HG02623 (cell line): ENCODE data around the gene MRPS23.
A peak's percentile ranks its signal among the peaks of the same experiment; 100 is the strongest.

Experiments used
- ATAC-seq: cut with Tn5 transposase; IDR thresholded peaks from one replicate; pipeline ENCODE4 v1.9.1; 2021; ENCODE audit warnings: moderate library complexity; ENCODE audit not compliant: unreplicated experiment

The MRPS23 gene

GRCh38 chr17:57849874-57850754 is at the start of gene MRPS23:
TSS of gene MRPS23 (minus strand) at chr17:57850044. CDS start at chr17:57850010, 34 bp downstream.
- ATAC-seq = peak; percentile 88

- no peak for ATAC-seq
Measured at GRCh38 chr17:57899391-57899790, 49.5 kb upstream of the MRPS23 start.

- no peak for ATAC-seq
Measured at GRCh38 chr17:57898487-57899311, 48.9 kb upstream of the MRPS23 start.

- ATAC-seq = no peak
Measured at GRCh38 chr17:57895382-57896060, 45.7 kb upstream of the MRPS23 start.

- ATAC-seq = no peak
Measured at GRCh38 chr17:57894848-57895247, 45.0 kb upstream of the MRPS23 start.

- no peak for ATAC-seq
Measured at GRCh38 chr17:57892820-57893595, 43.2 kb upstream of the MRPS23 start.

- no peak for ATAC-seq
Measured at GRCh38 chr17:57892146-57892819, 42.4 kb upstream of the MRPS23 start.

- no peak for ATAC-seq
Measured at GRCh38 chr17:57890857-57891232, 41.0 kb upstream of the MRPS23 start.

GRCh38 chr17:57889892-57890856 is 40.3 kb upstream of the MRPS23 start:
- ATAC-seq = no peak

- ATAC-seq = no peak
Measured at GRCh38 chr17:57889252-57889651, 39.4 kb upstream of the MRPS23 start.

GRCh38 chr17:57888311-57889216 is 38.7 kb upstream of the MRPS23 start:
- ATAC-seq = no peak

- ATAC-seq = no peak
Measured at GRCh38 chr17:57887161-57887560, 37.3 kb upstream of the MRPS23 start.

- no peak for ATAC-seq
Measured at GRCh38 chr17:57886020-57886419, 36.2 kb upstream of the MRPS23 start.

- no peak for ATAC-seq
Measured at GRCh38 chr17:57885148-57885915, 35.5 kb upstream of the MRPS23 start.

GRCh38 chr17:57881783-57882351 is 32.0 kb upstream of the MRPS23 start:
- no peak for ATAC-seq

GRCh38 chr17:57881143-57881542 is 31.3 kb upstream of the MRPS23 start:
- ATAC-seq = no peak

- ATAC-seq = no peak
Measured at GRCh38 chr17:57880086-57880456, 30.2 kb upstream of the MRPS23 start.
